Measurements from ENCODE around the gene SCLT1. TPM values are rescaled to one million over a fixed set of nuclear protein-coding genes. Genes with fewer than 3 reads are reported as not detected.

SCLT1 gene
- total RNA-seq, 1 experiment from 2014 or later = 24.1 TPM

GRCh38 chr4:128940971-128941370 lies 152.4 kb downstream of the SCLT1 start:
- Histone ChIP-seq H3K9me3 (ENCODE audit: low read depth, low read length, poor library complexity, severe bottlenecking) (peaks cover 7% of the 10 kb centered on the region), H3K36me3 (ENCODE audit: insufficient read depth, low read length, poor library complexity, severe bottlenecking) (peaks cover 15% of the 10 kb centered on the region), H3K27ac (ENCODE audit: low read depth, low read length, poor library complexity, severe bottlenecking) (no peak overlapping the region), H3K4me3 (ENCODE audit: low read depth, low read length, poor library complexity, severe bottlenecking) (no peak overlapping the region), H3K27me3 (replicated peaks; ENCODE audit: insufficient read depth, low read depth, low read length, poor library complexity) (no peaks in the 10 kb centered on the region), H3K4me1 (ENCODE audit: insufficient read depth, low read length, poor library complexity, severe bottlenecking) (no peaks in the 10 kb centered on the region)
- intact Hi-C loops (cut with micrococcal nuclease; ENCODE audit: unreplicated experiment) = no loop called here
- BruUV-seq (replicated peaks) = no TSS peak
- ChIA-PET CTCF (no interaction called here), POLR2A (ENCODE audit: low non-redundant PET) (no interaction called here)
- TF ChIP-seq, protein P1, sequence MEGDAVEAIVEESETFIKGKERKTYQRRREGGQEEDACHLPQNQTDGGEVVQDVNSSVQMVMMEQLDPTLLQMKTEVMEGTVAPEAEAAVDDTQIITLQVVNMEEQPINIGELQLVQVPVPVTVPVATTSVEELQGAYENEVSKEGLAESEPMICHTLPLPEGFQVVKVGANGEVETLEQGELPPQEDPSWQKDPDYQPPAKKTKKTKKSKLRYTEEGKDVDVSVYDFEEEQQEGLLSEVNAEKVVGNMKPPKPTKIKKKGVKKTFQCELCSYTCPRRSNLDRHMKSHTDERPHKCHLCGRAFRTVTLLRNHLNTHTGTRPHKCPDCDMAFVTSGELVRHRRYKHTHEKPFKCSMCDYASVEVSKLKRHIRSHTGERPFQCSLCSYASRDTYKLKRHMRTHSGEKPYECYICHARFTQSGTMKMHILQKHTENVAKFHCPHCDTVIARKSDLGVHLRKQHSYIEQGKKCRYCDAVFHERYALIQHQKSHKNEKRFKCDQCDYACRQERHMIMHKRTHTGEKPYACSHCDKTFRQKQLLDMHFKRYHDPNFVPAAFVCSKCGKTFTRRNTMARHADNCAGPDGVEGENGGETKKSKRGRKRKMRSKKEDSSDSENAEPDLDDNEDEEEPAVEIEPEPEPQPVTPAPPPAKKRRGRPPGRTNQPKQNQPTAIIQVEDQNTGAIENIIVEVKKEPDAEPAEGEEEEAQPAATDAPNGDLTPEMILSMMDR (conservative IDR thresholded peaks at IDR 0.05; ENCODE audit: low read depth, low read length) = no peak
- no peak for TF ChIP-seq EZH2 (IDR thresholded peaks at IDR 0.05; ENCODE audit: borderline replicate concordance, low read depth, low read length, poor library complexity, severe bottlenecking)
- peak; percentile 22 for DNase-seq (ENCODE audit: low spot score)

GRCh38 chr4:128930051-128930450 lies 163.3 kb downstream of the SCLT1 start:
- TF ChIP-seq EZH2 (IDR thresholded peaks at IDR 0.05; ENCODE audit: borderline replicate concordance, low read depth, low read length, poor library complexity, severe bottlenecking) = no peak
- TF ChIP-seq, protein P1 (conservative IDR thresholded peaks at IDR 0.05; ENCODE audit: low read depth, low read length) = no peak
- no peak overlapping the region for H3K4me3 ChIP-seq (ENCODE audit: low read depth, low read length, poor library complexity, severe bottlenecking)
- peaks cover 4% of the 10 kb centered on the region for H3K36me3 ChIP-seq (ENCODE audit: insufficient read depth, low read length, poor library complexity, severe bottlenecking)
- intact Hi-C loops (cut with micrococcal nuclease; ENCODE audit: unreplicated experiment) = no loop called here
- no TSS peak for BruUV-seq (replicated peaks)
- ChIA-PET CTCF (no interaction called here), POLR2A (ENCODE audit: low non-redundant PET) (no interaction called here)
- H3K4me1 ChIP-seq (ENCODE audit: insufficient read depth, low read length, poor library complexity, severe bottlenecking) = no peaks in the 10 kb centered on the region
- H3K27me3 ChIP-seq (replicated peaks; ENCODE audit: insufficient read depth, low read depth, low read length, poor library complexity) = no peaks in the 10 kb centered on the region
- no peak for DNase-seq (ENCODE audit: low spot score)
- H3K27ac ChIP-seq (ENCODE audit: low read depth, low read length, poor library complexity, severe bottlenecking) = no peak overlapping the region
- peaks cover 4% of the 10 kb centered on the region for H3K9me3 ChIP-seq (ENCODE audit: low read depth, low read length, poor library complexity, severe bottlenecking)

GRCh38 chr4:128924951-128925350 lies 168.4 kb downstream of the SCLT1 start:
- Histone ChIP-seq H3K4me3 (ENCODE audit: low read depth, low read length, poor library complexity, severe bottlenecking) (no peak overlapping the region), H3K4me1 (ENCODE audit: insufficient read depth, low read length, poor library complexity, severe bottlenecking) (no peaks in the 10 kb centered on the region), H3K36me3 (ENCODE audit: insufficient read depth, low read length, poor library complexity, severe bottlenecking) (peaks cover 4% of the 10 kb centered on the region), H3K9me3 (ENCODE audit: low read depth, low read length, poor library complexity, severe bottlenecking) (peaks cover 4% of the 10 kb centered on the region), H3K27me3 (replicated peaks; ENCODE audit: insufficient read depth, low read depth, low read length, poor library complexity) (no peaks in the 10 kb centered on the region), H3K27ac (ENCODE audit: low read depth, low read length, poor library complexity, severe bottlenecking) (no peak overlapping the region)
- no peak for TF ChIP-seq EZH2 (IDR thresholded peaks at IDR 0.05; ENCODE audit: borderline replicate concordance, low read depth, low read length, poor library complexity, severe bottlenecking)
- TF ChIP-seq, protein P1 (conservative IDR thresholded peaks at IDR 0.05; ENCODE audit: low read depth, low read length) = no peak
- BruUV-seq (replicated peaks) = no TSS peak
- intact Hi-C loops (cut with micrococcal nuclease; ENCODE audit: unreplicated experiment) = no loop called here
- POLR2A ChIA-PET (ENCODE audit: low non-redundant PET) = interaction anchor here (0.7 kb wide), 1 partner anchor 1338 kb away, joined by 6 read pairs; no protein-coding TSS in a partner anchor
- no peak for DNase-seq (ENCODE audit: low spot score)
- CTCF ChIA-PET = no interaction called here

Data from A673 (cell line).